Cardiac atrium fibroblast (primary cell): ENCODE data around the gene GRB7. TPM values are rescaled to one million over a fixed set of nuclear protein-coding genes. Genes with fewer than 3 reads are reported as not detected.

ENCODE experiments used
- total RNA-seq: library from RNA; depleted of rRNA; stranded (reverse); fragments of >200 nt; gene quantifications from 2 replicates; pipeline ENCODE4 v1.2.3, GENCODE V29; 2015

GRB7 gene
- total RNA-seq = 0.54 and 0.81 TPM in 2 replicates

GRCh38 chr17:39737760-39738567 is at the start of gene GRB7:
GRB7 (plus strand) TSS chr17:39737938; CDS start chr17:39742302, 4,364 bp downstream.

GRCh38 chr17:39699818-39700147 is 38.0 kb upstream of the GRB7 start, which contains the start of gene ERBB2:
ERBB2 (plus strand) TSS chr17:39700064; CDS start chr17:39700239, 175 bp downstream.

GRCh38 chr17:39730095-39730921 is 7.4 kb upstream of the GRB7 start, which contains the start of gene MIEN1:
MIEN1 (minus strand) TSS chr17:39730532; CDS start chr17:39730495, 37 bp downstream.

Other genes with a start within 250 kb of the GRB7 start
- not detected in 2 replicates for gene NEUROD2, start 130.0 kb upstream of the GRB7 start, total RNA-seq
- gene PPP1R1B, start 111.0 kb upstream of the GRB7 start, total RNA-seq = 3.4 and 3.9 TPM in 2 replicates
- gene STARD3, start 100.8 kb upstream of the GRB7 start, total RNA-seq = 26.5 and 34.8 TPM in 2 replicates
- not detected in 2 replicates for gene TCAP, start 72.6 kb upstream of the GRB7 start, total RNA-seq
- gene PNMT, start 69.5 kb upstream of the GRB7 start, total RNA-seq = 0.65 TPM in 1 of 2 replicates, not detected in the other
- 7.0 and 14.1 TPM in 2 replicates for gene PGAP3, start 49.9 kb upstream of the GRB7 start, total RNA-seq
- gene ERBB2, start 37.9 kb upstream of the GRB7 start, total RNA-seq = 38.3 and 48.1 TPM in 2 replicates
- 42.8 and 51.5 TPM in 2 replicates for gene MIEN1, start 7.4 kb upstream of the GRB7 start, total RNA-seq
- gene IKZF3, start 126.4 kb downstream of the GRB7 start, total RNA-seq = not detected in 2 replicates
- gene ZPBP2, start 130.3 kb downstream of the GRB7 start, total RNA-seq = not detected in 2 replicates
- 0.81 and 1.6 TPM in 2 replicates for gene GSDMB, start 180.7 kb downstream of the GRB7 start, total RNA-seq
- 35.7 and 42.6 TPM in 2 replicates for gene ORMDL3, start 189.7 kb downstream of the GRB7 start, total RNA-seq
- not detected in 2 replicates for gene LRRC3C, start 189.8 kb downstream of the GRB7 start, total RNA-seq
- gene GSDMA, start 225.1 kb downstream of the GRB7 start, total RNA-seq = not detected in 2 replicates
- 93.3 and 116 TPM in 2 replicates for gene PSMD3, start 242.9 kb downstream of the GRB7 start, total RNA-seq